GM18858 (cell line): Measurements from ENCODE around the gene GRID2IP.

Experiments used
- ATAC-seq: cut with Tn5 transposase; IDR thresholded peaks from one replicate; pipeline ENCODE4 v1.9.1; 2021; ENCODE audit not compliant: unreplicated experiment

GRID2IP gene

DNA sequence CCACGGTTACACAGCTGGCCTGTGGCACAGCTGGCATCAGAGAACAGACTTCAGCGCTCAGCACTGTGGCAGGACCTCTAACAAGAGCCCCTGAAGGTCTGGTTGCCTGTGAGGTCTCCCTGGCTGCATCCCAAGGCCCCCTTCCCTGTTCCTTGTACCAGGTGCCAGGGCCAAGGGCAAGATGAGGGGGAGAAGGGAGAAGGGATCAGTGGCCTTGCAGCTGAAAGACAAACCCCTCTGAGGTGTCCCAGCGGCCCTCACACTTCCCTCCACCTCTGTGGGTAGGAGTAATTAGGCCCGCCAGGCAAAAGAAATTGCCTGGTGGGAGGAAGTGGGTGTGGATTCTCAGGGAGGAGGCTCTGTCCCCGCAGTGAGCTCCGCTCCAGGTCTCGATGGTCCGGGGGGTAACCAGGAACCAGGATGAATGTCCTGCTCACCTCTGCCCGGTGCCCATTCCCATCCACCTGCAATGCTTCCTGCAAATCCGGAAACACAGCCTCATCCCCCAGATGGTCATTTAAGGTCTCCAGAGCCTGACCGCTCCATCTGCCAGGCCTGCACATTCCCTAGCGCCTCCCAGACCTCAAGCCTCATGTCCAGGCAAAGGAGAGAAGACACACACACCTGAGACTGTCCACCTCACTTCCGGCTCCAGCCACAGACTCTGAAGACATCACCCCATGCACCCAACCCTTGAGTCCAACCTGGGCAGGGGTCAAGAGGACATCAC is 22.7 kb downstream of the GRID2IP start:
- no peak for ATAC-seq

DNA sequence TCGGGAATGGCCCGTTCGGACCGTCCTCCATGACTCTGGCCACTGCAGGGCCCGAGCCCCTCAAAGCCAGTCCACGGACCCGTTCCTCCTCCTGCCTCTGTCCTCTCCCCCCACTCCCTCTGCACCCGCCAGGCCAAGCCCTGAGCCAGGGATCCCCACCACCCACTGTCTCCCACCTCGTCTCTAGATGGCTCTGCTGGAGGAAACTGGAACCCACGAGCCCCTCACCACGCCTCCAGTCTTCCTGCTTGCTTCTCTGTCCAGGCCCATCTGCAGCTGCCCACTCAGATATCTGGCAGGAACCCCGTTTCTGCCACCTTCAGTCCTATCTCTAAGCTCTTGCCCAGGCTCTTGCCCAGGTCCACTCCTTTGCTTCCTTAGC is 24.3 kb downstream of the GRID2IP start:
- ATAC-seq = no peak

GRCh38 chr7:6520163-6520981 is 30.9 kb downstream of the GRID2IP start:
- ATAC-seq = no peak

DNA sequence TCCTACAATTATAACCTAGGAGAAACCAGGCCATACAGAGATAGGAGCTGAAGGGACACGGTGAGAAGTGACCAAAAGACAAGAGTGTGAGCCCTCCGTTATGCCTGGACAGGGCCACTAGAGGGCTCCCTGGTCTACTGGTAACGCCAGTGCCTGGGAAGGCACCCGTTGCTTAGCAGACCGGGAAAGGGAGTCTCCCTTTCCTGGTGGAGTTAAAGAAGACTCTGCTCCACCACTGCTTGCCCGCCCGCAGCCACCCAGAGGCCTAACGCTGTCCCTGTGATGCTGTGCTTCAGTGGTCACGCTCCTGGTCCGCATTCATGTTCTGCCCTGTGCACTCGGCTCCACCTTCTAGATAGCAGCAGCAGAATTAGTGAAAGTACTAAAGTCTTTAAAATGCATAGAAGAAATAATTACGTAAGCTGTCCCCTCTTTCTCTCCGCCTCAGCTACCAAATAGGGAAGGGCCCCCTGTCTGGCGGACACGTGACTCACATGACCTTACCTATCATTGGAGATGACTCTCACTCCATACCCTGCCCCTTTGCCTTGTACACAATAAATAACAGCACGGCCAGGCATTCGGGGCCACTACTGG is 34.8 kb downstream of the GRID2IP start:
- ATAC-seq = no peak

GRCh38 chr7:6513541-6513940 is 37.7 kb downstream of the GRID2IP start:
- ATAC-seq = no peak

DNA sequence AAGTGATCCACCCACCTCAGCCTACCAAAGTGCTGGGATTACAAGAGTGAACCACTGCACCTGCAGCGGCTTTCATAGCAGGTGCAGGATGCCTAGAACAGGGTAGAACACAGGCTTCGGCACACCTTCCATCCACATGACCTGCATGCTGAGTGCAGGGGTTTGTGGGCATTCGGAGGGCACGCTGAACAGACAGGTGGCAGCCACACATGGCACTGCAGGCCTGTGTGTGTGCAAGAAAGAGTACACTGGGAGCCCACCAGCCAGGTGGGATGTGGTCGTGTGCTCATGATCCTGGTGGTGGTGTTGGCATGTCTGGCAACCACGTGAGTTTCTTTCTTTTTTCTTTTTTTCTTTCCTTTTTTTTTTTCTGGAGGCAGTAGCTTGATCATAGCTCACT is 38.4 kb downstream of the GRID2IP start:
- no peak for ATAC-seq

- no peak for ATAC-seq
Measured at GRCh38 chr7:6510476-6511133, 40.7 kb downstream of the GRID2IP start.

DNA sequence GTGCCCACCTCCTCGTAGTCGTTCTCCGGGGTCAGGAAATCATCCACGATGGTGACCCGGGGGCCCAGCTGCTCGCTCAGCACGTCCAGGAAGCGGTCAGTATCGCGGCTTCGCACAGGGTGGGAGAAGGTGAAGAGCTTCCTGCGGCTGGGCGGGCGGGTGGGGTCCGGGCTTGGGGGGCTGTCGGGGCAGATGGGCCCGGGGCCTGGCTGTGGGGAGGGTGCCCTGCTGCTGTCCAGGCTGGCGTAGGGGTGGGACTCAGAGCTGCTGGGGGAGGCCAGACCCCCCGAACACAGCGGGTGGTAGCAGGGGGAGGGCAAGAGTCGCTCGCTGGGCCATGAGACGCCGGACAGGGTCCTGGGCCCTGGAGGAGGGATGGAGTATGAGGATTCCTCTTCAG is 42.3 kb downstream of the GRID2IP start:
- no peak for ATAC-seq

- ATAC-seq = no peak
Measured at GRCh38 chr7:6508539-6508938, 42.7 kb downstream of the GRID2IP start.

- no peak for ATAC-seq
Measured at GRCh38 chr7:6507906-6508305, 43.4 kb downstream of the GRID2IP start.

GRCh38 chr7:6505685-6506559 is 45.3 kb downstream of the GRID2IP start:
- ATAC-seq = no peak

- no peak for ATAC-seq
Measured at GRCh38 chr7:6504996-6505395, 46.3 kb downstream of the GRID2IP start.

GRCh38 chr7:6502886-6503285 is 48.4 kb downstream of the GRID2IP start:
- no peak for ATAC-seq

DNA sequence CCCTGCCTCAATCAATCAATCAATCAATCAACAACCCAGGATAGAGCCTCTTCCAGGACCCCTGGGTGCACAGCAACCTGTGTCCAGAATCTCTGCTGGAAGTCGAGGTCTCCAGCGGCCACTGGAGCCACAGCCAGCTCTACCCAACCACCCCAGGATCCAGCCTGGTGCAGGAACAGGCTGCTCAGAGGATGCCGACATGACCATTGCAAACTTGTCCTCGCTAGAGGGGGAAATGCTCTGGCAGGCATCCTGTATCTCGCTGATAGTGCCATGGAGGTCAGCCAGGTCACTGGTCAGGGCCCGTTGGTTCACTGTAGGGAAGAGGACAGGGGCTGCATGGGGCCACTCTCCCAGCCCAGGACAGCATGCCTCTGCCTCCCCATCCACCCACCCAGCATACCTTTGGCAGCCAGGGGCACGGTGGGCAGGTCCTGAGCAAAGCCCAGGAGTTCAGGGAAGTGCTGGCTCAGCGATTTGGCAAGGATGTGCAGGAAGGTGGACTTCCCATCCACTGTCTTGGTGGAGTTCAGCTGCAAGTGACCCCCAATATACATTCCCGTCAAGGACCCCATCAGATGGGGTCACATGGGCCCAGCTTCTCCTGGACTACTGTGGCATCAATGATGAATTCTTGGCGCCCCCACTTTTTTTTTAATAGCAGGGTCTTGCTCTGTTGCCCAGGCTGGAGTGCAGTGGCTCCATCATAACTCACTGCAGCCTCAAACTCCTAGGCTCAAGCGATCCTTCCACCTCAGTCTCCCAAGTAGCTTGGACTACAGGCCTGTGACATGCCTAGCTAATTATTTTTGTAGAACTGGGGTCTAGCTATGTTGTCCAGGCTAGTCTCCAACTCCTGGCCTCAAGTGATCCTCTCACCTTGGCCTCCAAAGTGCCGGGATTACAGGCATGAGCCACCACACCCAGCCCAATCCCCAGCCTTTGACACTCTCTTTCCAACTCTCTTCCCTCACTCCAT is 49.4 kb downstream of the GRID2IP start:
- ATAC-seq = no peak

DNA sequence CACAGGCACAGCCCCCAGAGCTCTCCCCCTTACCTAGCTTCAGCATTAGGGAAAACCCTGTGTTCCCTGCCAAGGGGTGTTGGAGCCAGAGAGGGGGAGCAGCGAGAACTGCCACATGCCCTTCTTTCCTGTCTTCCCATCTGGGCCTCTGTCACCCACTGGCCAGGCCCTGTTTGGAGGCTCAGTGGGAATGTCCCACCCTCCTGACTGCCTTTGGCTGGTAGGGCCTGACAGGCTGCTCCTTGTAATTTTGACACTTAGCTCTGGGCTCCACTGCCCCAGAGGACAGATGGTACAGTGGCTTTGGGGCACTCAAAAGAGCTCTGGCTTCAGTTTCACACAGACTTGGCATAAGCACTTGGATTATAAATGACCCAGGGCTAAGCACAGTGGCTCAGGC is 50.6 kb downstream of the GRID2IP start:
- no peak for ATAC-seq

- no peak for ATAC-seq
Measured at GRCh38 chr7:6497994-6498393, 53.3 kb downstream of the GRID2IP start.

- no peak for ATAC-seq
Measured at GRCh38 chr7:6497637-6497905, 53.7 kb downstream of the GRID2IP start.

- no peak for ATAC-seq
Measured at GRCh38 chr7:6496842-6497636, 54.2 kb downstream of the GRID2IP start.
